ENCODE results near the gene DMRTA2.

The DMRTA2 gene

GRCh38 chr1:50420689-50421365 is 2.4 kb downstream of the DMRTA2 start:
- peak overlapping the region; percentile 40 to 54 for H3K4me3 Mint-ChIP-seq
- peaks cover 79 to 90% of the 10 kb centered on the region in 2 donors for H3K27me3 Mint-ChIP-seq
- no peak for DNase-seq
- peaks cover 31 to 34% of the 10 kb centered on the region in 2 donors for H3K4me1 Mint-ChIP-seq (ENCODE audit: low read depth in 2 of 2)
- peak overlapping the region in 1 of 2 donors; percentile 12 for H3K27ac Mint-ChIP-seq
- no peaks in the 10 kb centered on the region for H3K9me3 Mint-ChIP-seq
- ATAC-seq (replicated peaks) = peak; percentile 37
- H3K36me3 Mint-ChIP-seq (ENCODE audit: insufficient read depth) = peaks cover 10% of the 10 kb centered on the region

GRCh38 chr1:50419907-50420677 is 3.2 kb downstream of the DMRTA2 start:
- DNase-seq = no peak
- no peaks in the 10 kb centered on the region for H3K9me3 Mint-ChIP-seq
- ATAC-seq (replicated peaks) = no peak
- H3K4me3 Mint-ChIP-seq = peak overlapping the region; percentile 40 to 54
- peak overlapping the region in 1 of 2 donors; percentile 12 for H3K27ac Mint-ChIP-seq
- H3K36me3 Mint-ChIP-seq (ENCODE audit: insufficient read depth) = peaks cover 10% of the 10 kb centered on the region
- peaks cover 79 to 90% of the 10 kb centered on the region in 2 donors for H3K27me3 Mint-ChIP-seq
- H3K4me1 Mint-ChIP-seq (ENCODE audit: low read depth in 2 of 2) = peaks cover 31 to 34% of the 10 kb centered on the region in 2 donors

- DNase-seq (no peak), ATAC-seq (replicated peaks) (peak; percentile 31)
- Mint-ChIP-seq H3K27ac (no peak overlapping the region), H3K36me3 (ENCODE audit: insufficient read depth) (peaks cover 9% of the 10 kb centered on the region), H3K9me3 (no peaks in the 10 kb centered on the region), H3K27me3 (peaks cover 79 to 90% of the 10 kb centered on the region in 2 donors), H3K4me1 (ENCODE audit: low read depth in 2 of 2) (peaks cover 26 to 29% of the 10 kb centered on the region in 2 donors), H3K4me3 (peak overlapping the region; percentile 40 to 54)
These were observed 3.9 kb downstream of the DMRTA2 start for GRCh38 chr1:50419192-50419906.

GRCh38 chr1:50418600-50419109 is 4.6 kb downstream of the DMRTA2 start:
- Mint-ChIP-seq H3K9me3 (no peaks in the 10 kb centered on the region), H3K27me3 (peaks cover 78 to 90% of the 10 kb centered on the region in 2 donors), H3K27ac (no peak overlapping the region), H3K4me1 (ENCODE audit: low read depth in 2 of 2) (peaks cover 20 to 26% of the 10 kb centered on the region in 2 donors), H3K4me3 (peak overlapping the region in 1 of 2 donors; percentile 50), H3K36me3 (ENCODE audit: insufficient read depth) (peaks cover 4% of the 10 kb centered on the region)
- DNase-seq (no peak), ATAC-seq (replicated peaks) (peak; percentile 12)

GRCh38 chr1:50417946-50418599 is 5.2 kb downstream of the DMRTA2 start:
- no peak overlapping the region for H3K27ac Mint-ChIP-seq
- H3K36me3 Mint-ChIP-seq (ENCODE audit: insufficient read depth) = peaks cover 3% of the 10 kb centered on the region
- DNase-seq (no peak), ATAC-seq (replicated peaks) (no peak)
- H3K9me3 Mint-ChIP-seq = no peaks in the 10 kb centered on the region
- peaks cover 20 to 21% of the 10 kb centered on the region in 2 donors for H3K4me1 Mint-ChIP-seq (ENCODE audit: low read depth in 2 of 2)
- peaks cover 78 to 90% of the 10 kb centered on the region in 2 donors for H3K27me3 Mint-ChIP-seq
- peak overlapping the region in 1 of 2 donors; percentile 50 for H3K4me3 Mint-ChIP-seq

GRCh38 chr1:50417507-50417906 is 5.7 kb downstream of the DMRTA2 start:
- no peak overlapping the region for H3K27ac Mint-ChIP-seq
- no peaks in the 10 kb centered on the region for H3K9me3 Mint-ChIP-seq
- H3K4me1 Mint-ChIP-seq (ENCODE audit: low read depth in 2 of 2) = peaks cover 15 to 17% of the 10 kb centered on the region in 2 donors
- no peak for DNase-seq
- H3K4me3 Mint-ChIP-seq = no peak overlapping the region
- peaks cover 78 to 90% of the 10 kb centered on the region in 2 donors for H3K27me3 Mint-ChIP-seq
- no peak for ATAC-seq (replicated peaks)
- H3K36me3 Mint-ChIP-seq (ENCODE audit: insufficient read depth) = peaks cover 3% of the 10 kb centered on the region

- peaks cover 13 to 14% of the 10 kb centered on the region in 2 donors for H3K4me1 Mint-ChIP-seq (ENCODE audit: low read depth in 2 of 2)
- peak overlapping the region in 1 of 2 donors; percentile 3 for H3K4me3 Mint-ChIP-seq
- no peak for ATAC-seq (replicated peaks)
- DNase-seq = no peak
- H3K27me3 Mint-ChIP-seq = peaks cover 72 to 83% of the 10 kb centered on the region in 2 donors
- H3K36me3 Mint-ChIP-seq (ENCODE audit: insufficient read depth) = no peaks in the 10 kb centered on the region
- H3K9me3 Mint-ChIP-seq = no peaks in the 10 kb centered on the region
- no peak overlapping the region for H3K27ac Mint-ChIP-seq
These were observed 6.4 kb downstream of the DMRTA2 start for GRCh38 chr1:50416553-50417453.

GRCh38 chr1:50416150-50416527 is 7.1 kb downstream of the DMRTA2 start:
- Mint-ChIP-seq H3K4me3 (no peak overlapping the region), H3K36me3 (ENCODE audit: insufficient read depth) (no peaks in the 10 kb centered on the region), H3K27me3 (peaks cover 67 to 80% of the 10 kb centered on the region in 2 donors), H3K27ac (no peak overlapping the region), H3K4me1 (ENCODE audit: low read depth in 2 of 2) (peaks cover 9 to 10% of the 10 kb centered on the region in 2 donors), H3K9me3 (no peaks in the 10 kb centered on the region)
- DNase-seq (no peak), ATAC-seq (replicated peaks) (no peak)

- no peak overlapping the region for H3K27ac Mint-ChIP-seq
- H3K4me3 Mint-ChIP-seq = no peak overlapping the region
- no peaks in the 10 kb centered on the region for H3K9me3 Mint-ChIP-seq
- H3K27me3 Mint-ChIP-seq = peaks cover 65 to 83% of the 10 kb centered on the region in 2 donors
- no peak for ATAC-seq (replicated peaks)
- DNase-seq = no peak
- H3K36me3 Mint-ChIP-seq (ENCODE audit: insufficient read depth) = no peaks in the 10 kb centered on the region
- peaks cover 8% of the 10 kb centered on the region in 2 donors for H3K4me1 Mint-ChIP-seq (ENCODE audit: low read depth in 2 of 2)
These were observed 7.8 kb downstream of the DMRTA2 start for GRCh38 chr1:50415235-50416149.

GRCh38 chr1:50414853-50415234 is 8.4 kb downstream of the DMRTA2 start:
- no peak for DNase-seq
- Mint-ChIP-seq H3K4me3 (no peak overlapping the region), H3K4me1 (ENCODE audit: low read depth in 2 of 2) (peaks cover 2% of the 10 kb centered on the region in 2 donors), H3K9me3 (no peaks in the 10 kb centered on the region), H3K27me3 (peaks cover 64 to 83% of the 10 kb centered on the region in 2 donors), H3K36me3 (ENCODE audit: insufficient read depth) (no peaks in the 10 kb centered on the region), H3K27ac (no peak overlapping the region)
- ATAC-seq (replicated peaks) = no peak

GRCh38 chr1:50412813-50413476 is 10.3 kb downstream of the DMRTA2 start:
- Mint-ChIP-seq H3K27me3 (peaks cover 61 to 76% of the 10 kb centered on the region in 2 donors), H3K27ac (no peak overlapping the region), H3K4me3 (no peak overlapping the region), H3K9me3 (no peaks in the 10 kb centered on the region), H3K36me3 (ENCODE audit: insufficient read depth) (no peaks in the 10 kb centered on the region), H3K4me1 (ENCODE audit: low read depth in 2 of 2) (no peaks in the 10 kb centered on the region)
- DNase-seq (no peak), ATAC-seq (replicated peaks) (no peak)

Data from effector memory CD8-positive, alpha-beta T cell (primary cell).